OCI-LY1 (cell line): Measurements from ENCODE around the gene MPLKIP.
"Not testable (repeated sequence)": the region's sequence is repeated elsewhere in the genome, so short reads cannot be mapped to it uniquely, and the experiment has no call there.

Source experiments
- H2AFZ ChIP-seq: fragments of 200-600 bp; sonication (generic), shearing (Covaris generic); 2 replicates; pipeline ENCODE4 v1.6.0; 2014; ENCODE audit warnings: antibody characterized with exemption, mild to moderate bottlenecking, low read length
- H3F3A ChIP-seq: fragments of 200-600 bp; sonication (generic), shearing (Covaris generic); 2 replicates; pipeline ENCODE4 v1.6.0; 2014; ENCODE audit warnings: mild to moderate bottlenecking, antibody characterized with exemption, low read length, moderate library complexity; ENCODE audit not compliant: insufficient read depth
- H3K27ac ChIP-seq: fragments of 200-600 bp; sonication (generic); 2 replicates; pipeline ENCODE4 v1.5.1; 2014; ENCODE audit warnings: low read length, mixed run types, mild to moderate bottlenecking, low read depth; ENCODE audit not compliant: poor library complexity, severe bottlenecking
- H3K27me3 ChIP-seq: fragments of 200-600 bp; sonication (generic); 2 replicates; pipeline ENCODE4 v1.6.0; 2014; ENCODE audit warnings: antibody characterized with exemption, mild to moderate bottlenecking, low read length, moderate library complexity; ENCODE audit not compliant: insufficient read depth
- H3K36me3 ChIP-seq: fragments of 200-600 bp; sonication (generic); 2 replicates; pipeline ENCODE4 v1.6.1; 2014; ENCODE audit warnings: mild to moderate bottlenecking, antibody characterized with exemption, low read length, moderate library complexity, mixed read lengths; ENCODE audit not compliant: insufficient read depth
- H3K4me1 ChIP-seq: fragments of 200-600 bp; sonication (generic); 2 replicates; pipeline ENCODE4 v1.5.1; 2014; ENCODE audit warnings: mild to moderate bottlenecking, low read length, moderate library complexity; ENCODE audit not compliant: insufficient read depth, severe bottlenecking
- H3K4me2 ChIP-seq: fragments of 200-600 bp; sonication (generic), shearing (Covaris generic); 2 replicates; pipeline ENCODE4 v1.6.1; 2014; ENCODE audit warnings: low read length
- H3K4me3 ChIP-seq: fragments of 200-600 bp; sonication (generic); 2 replicates; pipeline ENCODE4 v1.5.1; 2014; ENCODE audit warnings: low read length, low read depth, mild to moderate bottlenecking, mixed read lengths; ENCODE audit not compliant: poor library complexity, severe bottlenecking
- H3K79me2 ChIP-seq: fragments of 200-600 bp; shearing (Covaris generic); 2 replicates; pipeline ENCODE4 v1.6.1; 2016; ENCODE audit warnings: mixed run types, low read length, mixed read lengths; ENCODE audit not compliant: insufficient read depth
- H3K9ac ChIP-seq: fragments of 200-600 bp; sonication (generic), shearing (Covaris generic); 2 replicates; pipeline ENCODE4 v1.6.1; 2014; ENCODE audit warnings: mild to moderate bottlenecking, low read length, mixed read lengths
- H3K9me2 ChIP-seq: fragments of 200-600 bp; sonication (generic), shearing (Covaris generic); 2 replicates; pipeline ENCODE4 v1.6.1; 2014; ENCODE audit warnings: low read depth, mild to moderate bottlenecking, low read length, mixed read lengths
- H3K9me3 ChIP-seq: fragments of 200-600 bp; shearing (Covaris generic); 2 replicates; pipeline ENCODE4 v1.6.1; 2014; ENCODE audit warnings: low read length, mixed read lengths
- H4K20me1 ChIP-seq: fragments of 200-600 bp; sonication (generic), shearing (Covaris generic); 2 replicates; pipeline ENCODE4 v1.6.0; 2016; ENCODE audit warnings: mild to moderate bottlenecking, low read length; ENCODE audit not compliant: insufficient read depth
- EZH2 ChIP-seq: fragments of 200-600 bp; sonication (generic), shearing (Covaris generic); IDR thresholded peaks from 2 replicates; pipeline ENCODE4 v1.8.0; 2017; ENCODE audit warnings: borderline replicate concordance, mixed run types, mild to moderate bottlenecking, antibody characterized with exemption, low read length, moderate library complexity, mixed read lengths
- TF ChIP-seq, protein P1 (sequence below): fragments of 200-600 bp; sonication (generic), shearing (Covaris generic); IDR thresholded peaks from 2 replicates; pipeline ENCODE4 v1.5.1; 2017; ENCODE audit warnings: mild to moderate bottlenecking, antibody characterized with exemption, low read length, moderate library complexity, mixed read lengths

Gene MPLKIP

DNA sequence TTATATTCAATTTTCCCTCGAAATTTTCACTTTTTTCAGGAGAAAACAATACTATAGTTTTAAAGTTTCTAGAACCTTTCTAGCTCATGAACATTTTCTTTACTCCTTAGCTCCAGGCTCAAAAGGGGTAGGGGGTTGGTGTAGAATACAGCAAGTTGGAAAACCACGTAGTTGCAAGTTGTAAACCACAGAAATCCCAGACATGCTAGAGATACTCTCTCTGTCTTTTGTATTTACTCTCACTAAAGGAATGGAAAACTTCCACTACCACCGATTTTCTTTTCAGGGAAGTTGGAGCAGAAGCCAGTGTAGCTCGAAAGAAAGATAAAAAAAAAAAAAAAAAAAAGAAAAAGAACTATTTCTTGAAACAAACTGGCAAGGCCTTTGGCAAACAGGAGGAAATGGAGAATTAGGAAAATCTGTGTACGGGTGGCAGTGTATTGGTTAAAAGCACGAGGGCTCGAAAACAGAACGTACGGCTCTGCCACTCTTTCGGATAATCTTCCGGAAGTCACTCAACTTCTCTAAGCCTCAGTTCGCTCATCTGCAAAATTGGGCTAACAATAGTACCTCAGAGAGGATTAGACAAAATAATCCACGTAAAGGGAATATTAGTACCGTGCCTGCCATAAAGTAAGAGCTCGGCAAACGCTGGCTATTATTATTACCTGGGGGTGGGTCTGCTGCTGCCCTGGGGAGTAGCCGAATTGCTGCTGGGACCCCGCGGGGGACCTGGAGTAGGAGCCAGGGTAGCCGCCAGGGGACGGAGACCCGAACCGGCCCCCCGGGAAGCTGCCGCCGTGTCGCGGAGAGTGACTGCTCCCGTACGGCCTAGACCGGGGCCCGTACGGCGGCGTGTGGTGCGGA is 628 bp downstream of the MPLKIP start:
- Histone ChIP-seq H3K9me2 (no peaks in the 10 kb centered on the region), H3K27me3 (no peaks in the 10 kb centered on the region; the same call in 1 of the 2 replicates), H4K20me1 (0 out of 2 replicates have a peak, but pooled peaks cover 3% of the 10 kb centered on the region), H3K9me3 (no peaks in the 10 kb centered on the region), H3F3A (no peaks in the 10 kb centered on the region), H3K4me2 (peak overlapping the region; percentile 63), H2AFZ (no peak overlapping the region), H3K4me1 (peaks cover 25% of the 10 kb centered on the region), H3K27ac (peak overlapping the region; percentile 67), H3K4me3 (peak overlapping the region; percentile 84), H3K79me2 (peaks cover 47% of the 10 kb centered on the region), H3K36me3 (peaks cover 34% of the 10 kb centered on the region), H3K9ac (peak overlapping the region; percentile 87)
- TF ChIP-seq EZH2: no peak
- TF ChIP-seq, protein P1, sequence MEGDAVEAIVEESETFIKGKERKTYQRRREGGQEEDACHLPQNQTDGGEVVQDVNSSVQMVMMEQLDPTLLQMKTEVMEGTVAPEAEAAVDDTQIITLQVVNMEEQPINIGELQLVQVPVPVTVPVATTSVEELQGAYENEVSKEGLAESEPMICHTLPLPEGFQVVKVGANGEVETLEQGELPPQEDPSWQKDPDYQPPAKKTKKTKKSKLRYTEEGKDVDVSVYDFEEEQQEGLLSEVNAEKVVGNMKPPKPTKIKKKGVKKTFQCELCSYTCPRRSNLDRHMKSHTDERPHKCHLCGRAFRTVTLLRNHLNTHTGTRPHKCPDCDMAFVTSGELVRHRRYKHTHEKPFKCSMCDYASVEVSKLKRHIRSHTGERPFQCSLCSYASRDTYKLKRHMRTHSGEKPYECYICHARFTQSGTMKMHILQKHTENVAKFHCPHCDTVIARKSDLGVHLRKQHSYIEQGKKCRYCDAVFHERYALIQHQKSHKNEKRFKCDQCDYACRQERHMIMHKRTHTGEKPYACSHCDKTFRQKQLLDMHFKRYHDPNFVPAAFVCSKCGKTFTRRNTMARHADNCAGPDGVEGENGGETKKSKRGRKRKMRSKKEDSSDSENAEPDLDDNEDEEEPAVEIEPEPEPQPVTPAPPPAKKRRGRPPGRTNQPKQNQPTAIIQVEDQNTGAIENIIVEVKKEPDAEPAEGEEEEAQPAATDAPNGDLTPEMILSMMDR: no peak

DNA sequence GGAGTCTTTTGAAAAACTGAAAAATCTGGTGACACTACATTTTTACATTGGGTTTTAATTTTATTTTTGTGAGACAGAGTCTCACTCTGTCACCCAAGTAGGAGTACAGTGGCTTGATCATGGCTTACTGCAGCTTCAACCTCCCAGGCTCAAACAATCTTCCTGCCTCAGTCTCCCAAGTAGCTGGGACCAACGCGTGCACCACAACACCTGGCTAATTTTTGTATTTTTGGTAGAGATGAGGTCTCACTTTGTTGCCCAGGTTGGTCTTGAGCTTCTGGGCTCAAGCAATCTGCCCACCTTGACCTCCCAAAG is 11.5 kb downstream of the MPLKIP start:
- Histone ChIP-seq H4K20me1 (no peaks in the 10 kb centered on the region), H3F3A (no peaks in the 10 kb centered on the region), H3K4me1 (no peaks in the 10 kb centered on the region)

DNA sequence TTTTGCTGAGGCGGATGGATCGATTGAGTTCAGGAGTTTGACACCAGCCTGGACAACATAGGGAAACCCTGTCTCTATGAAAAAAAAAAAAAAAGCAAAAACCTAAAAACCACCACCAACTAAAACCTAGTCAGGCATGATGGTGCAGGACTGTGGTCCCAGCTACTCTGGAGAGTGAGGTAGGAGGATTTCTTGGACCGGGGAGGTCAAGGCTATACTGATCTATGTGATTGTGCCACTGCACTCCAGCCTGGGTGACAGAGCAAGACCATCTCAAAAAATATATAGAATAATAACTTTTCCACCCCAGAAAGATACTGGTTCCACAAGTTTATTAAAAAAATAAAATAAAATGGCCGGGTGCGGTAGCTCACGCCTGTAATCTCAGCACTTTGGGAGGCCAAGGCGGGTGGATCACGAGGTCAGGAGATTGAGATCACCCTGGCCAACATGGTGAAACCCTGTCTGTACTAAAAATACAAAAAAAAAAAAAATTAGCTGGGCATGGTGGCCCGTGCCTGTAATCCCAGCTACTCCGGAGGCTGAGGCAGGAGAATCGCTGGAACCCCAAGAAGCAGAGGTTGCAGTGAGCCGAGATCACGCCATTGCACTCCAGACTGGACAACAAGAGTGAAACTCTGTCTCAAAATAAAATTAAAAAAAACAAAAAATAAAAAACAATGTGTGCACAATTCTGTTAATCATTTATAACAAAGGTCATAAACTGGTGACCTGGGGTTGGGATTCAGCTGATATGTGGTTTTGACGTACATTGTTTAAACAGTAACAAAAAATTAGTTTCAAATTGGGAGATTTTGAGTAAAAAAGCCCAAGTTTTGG is 12.1 kb downstream of the MPLKIP start:
- H3K9ac ChIP-seq, H3K9me3 ChIP-seq, H3K4me2 ChIP-seq, H3F3A ChIP-seq, H3K36me3 ChIP-seq, H4K20me1 ChIP-seq, H3K4me3 ChIP-seq, H3K79me2 ChIP-seq, H2AFZ ChIP-seq, H3K27me3 ChIP-seq, H3K27ac ChIP-seq, H3K4me1 ChIP-seq, H3K9me2 ChIP-seq: not testable (repeated sequence)

More for the DNA sequence above, 11.5 kb downstream of the MPLKIP start:
- H3K4me2 ChIP-seq: no peak overlapping the region
- H3K27ac ChIP-seq: no peak overlapping the region
- no peaks in the 10 kb centered on the region for H3K9me3 ChIP-seq
- no peak overlapping the region for H3K4me3 ChIP-seq
- H2AFZ ChIP-seq: no peak overlapping the region
- no peaks in the 10 kb centered on the region for H3K9me2 ChIP-seq
- no peaks in the 10 kb centered on the region; the same call in 1 of the 2 replicates for H3K79me2 ChIP-seq
- no peaks in the 10 kb centered on the region for H3K27me3 ChIP-seq
- H3K36me3 ChIP-seq: no peaks in the 10 kb centered on the region
- TF ChIP-seq EZH2: no peak
- TF ChIP-seq, protein P1: no peak
- no peak overlapping the region for H3K9ac ChIP-seq
